Endothelial cell of umbilical vein (primary cell): ENCODE data around the gene SREBF1.

Source experiments
- EZH2 ChIP-seq: IDR thresholded peaks from 2 replicates; pipeline ENCODE4 v1.6.1; 2012; ENCODE audit warnings: borderline replicate concordance, low read depth, mild to moderate bottlenecking, moderate library complexity, low read length, inconsistent platforms; ENCODE audit not compliant: severe bottlenecking
- JUN ChIP-seq: IDR thresholded peaks from 2 replicates; pipeline ENCODE4 v1.6.1; 2011; ENCODE audit warnings: borderline replicate concordance, low read depth; ENCODE audit not compliant: insufficient read length, insufficient read depth
- TF ChIP-seq, protein P1 (sequence below), 2 donors: IDR thresholded peaks; 1 replicate in 1 of 2; 2 replicates in 1 of 2; pipeline ENCODE4 v1.5.1; 2011; ENCODE audit warnings: low read length in 2 of 2, mild to moderate bottlenecking in 2 of 2, moderate library complexity in 2 of 2, control low read depth in 1 of 2, inconsistent platforms in 1 of 2, low read depth in 1 of 2; ENCODE audit not compliant: insufficient read depth in 1 of 2; ENCODE audit errors: extremely low read depth in 1 of 2

DNA sequence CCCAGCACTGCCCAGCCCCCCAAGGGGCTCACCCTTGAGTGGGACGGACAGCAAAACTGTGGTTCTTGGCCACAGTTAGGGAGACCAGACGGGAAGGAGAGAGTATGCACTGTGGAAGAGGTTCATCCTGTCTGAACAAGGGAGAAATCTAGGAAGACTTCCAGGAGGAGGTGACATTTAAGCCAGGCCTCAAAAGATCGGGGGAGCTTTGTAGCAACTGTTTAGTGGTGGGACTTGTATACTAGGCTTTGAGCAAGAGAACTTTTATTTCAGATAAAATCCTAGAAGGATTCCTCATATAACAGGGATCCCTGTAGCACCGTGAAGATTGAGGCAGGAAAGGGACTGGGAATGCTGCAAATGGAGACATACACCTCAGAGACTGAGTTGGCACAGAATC is 30.8 kb downstream of the SREBF1 start:
- TF ChIP-seq, protein P1, sequence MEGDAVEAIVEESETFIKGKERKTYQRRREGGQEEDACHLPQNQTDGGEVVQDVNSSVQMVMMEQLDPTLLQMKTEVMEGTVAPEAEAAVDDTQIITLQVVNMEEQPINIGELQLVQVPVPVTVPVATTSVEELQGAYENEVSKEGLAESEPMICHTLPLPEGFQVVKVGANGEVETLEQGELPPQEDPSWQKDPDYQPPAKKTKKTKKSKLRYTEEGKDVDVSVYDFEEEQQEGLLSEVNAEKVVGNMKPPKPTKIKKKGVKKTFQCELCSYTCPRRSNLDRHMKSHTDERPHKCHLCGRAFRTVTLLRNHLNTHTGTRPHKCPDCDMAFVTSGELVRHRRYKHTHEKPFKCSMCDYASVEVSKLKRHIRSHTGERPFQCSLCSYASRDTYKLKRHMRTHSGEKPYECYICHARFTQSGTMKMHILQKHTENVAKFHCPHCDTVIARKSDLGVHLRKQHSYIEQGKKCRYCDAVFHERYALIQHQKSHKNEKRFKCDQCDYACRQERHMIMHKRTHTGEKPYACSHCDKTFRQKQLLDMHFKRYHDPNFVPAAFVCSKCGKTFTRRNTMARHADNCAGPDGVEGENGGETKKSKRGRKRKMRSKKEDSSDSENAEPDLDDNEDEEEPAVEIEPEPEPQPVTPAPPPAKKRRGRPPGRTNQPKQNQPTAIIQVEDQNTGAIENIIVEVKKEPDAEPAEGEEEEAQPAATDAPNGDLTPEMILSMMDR (IDR thresholded peaks at IDR 0.05; ENCODE audit: extremely low read depth in 1 of 2, insufficient read depth in 1 of 2, low read depth in 1 of 2, low read length in 2 of 2), result no peak
- TF ChIP-seq EZH2 (no peak), JUN (no peak)
